Measurements from ENCODE around the gene SCN5A. TPM values are rescaled to one million over a fixed set of nuclear protein-coding genes. Genes with fewer than 3 reads are reported as not detected.

SCN5A gene
- total RNA-seq, 4 donors from 2014 or later, result 0.50 to 1.7 (median 0.81) TPM; not detected in 1

- TF ChIP-seq CTCF (IDR thresholded peaks at IDR 0.05) (peak; percentile 81 to 88 (median 86)), POLR2AphosphoS5 (IDR thresholded peaks at IDR 0.05) (no peak)
- Histone ChIP-seq H3K36me3 (peaks cover 3 to 71% of the 10 kb centered on the region in 2 donors), H3K27me3 (no peaks in the 10 kb centered on the region), H3K27ac (no peak overlapping the region), H3K4me1 (peaks cover 0 to 4% (median 0%) of the 10 kb centered on the region in 3 donors), H3K9me3 (no peaks in the 10 kb centered on the region), H3K4me3 (no peak overlapping the region)
- no peak for ATAC-seq
- WGBS, 2 donors (ENCODE audit: low coverage in 1 of 2), result 0 to 5% methylated on average over 4 to 5 of the region's 5 CpGs
Measured at GRCh38 chr3:38521391-38521987, 128.0 kb downstream of the SCN5A start.

GRCh38 chr3:38519651-38520050 is 129.8 kb downstream of the SCN5A start:
- H3K27ac ChIP-seq, result no peak overlapping the region
- H3K27me3 ChIP-seq, result no peaks in the 10 kb centered on the region
- ATAC-seq, result no peak
- TF ChIP-seq POLR2A (IDR thresholded peaks at IDR 0.05) (no peak), EP300 (IDR thresholded peaks at IDR 0.05) (no peak), POLR2AphosphoS5 (IDR thresholded peaks at IDR 0.05) (no peak)
- no peak overlapping the region for H3K4me3 ChIP-seq
- H3K36me3 ChIP-seq, result peaks cover 3 to 68% of the 10 kb centered on the region in 2 donors
- H3K4me1 ChIP-seq, result peaks cover 0 to 4% (median 0%) of the 10 kb centered on the region in 3 donors
- no peaks in the 10 kb centered on the region for H3K9me3 ChIP-seq
- 50 to 54% methylated on average over 4 to 5 of the region's 5 CpGs for WGBS, 2 donors (ENCODE audit: low coverage in 1 of 2)

- no peak for ATAC-seq
- Histone ChIP-seq H3K4me1 (peaks cover 0 to 4% (median 0%) of the 10 kb centered on the region in 3 donors), H3K36me3 (peaks cover 3 to 68% of the 10 kb centered on the region in 2 donors), H3K27me3 (no peaks in the 10 kb centered on the region), H3K4me3 (no peak overlapping the region), H3K9me3 (no peaks in the 10 kb centered on the region), H3K27ac (no peak overlapping the region)
- no peak for TF ChIP-seq POLR2AphosphoS5 (IDR thresholded peaks at IDR 0.05)
- TF ChIP-seq EP300 (IDR thresholded peaks at IDR 0.05), result no peak
- no peak for TF ChIP-seq POLR2A (IDR thresholded peaks at IDR 0.05)
- TF ChIP-seq CTCF (IDR thresholded peaks at IDR 0.05), result no peak
- WGBS, 2 donors (ENCODE audit: low coverage in 1 of 2), result 33 to 64% methylated on average over 1 of the region's 1 CpG
Measured at GRCh38 chr3:38519000-38519399, 130.5 kb downstream of the SCN5A start.

GRCh38 chr3:38516669-38517068 is 132.8 kb downstream of the SCN5A start:
- WGBS, 2 donors (ENCODE audit: low coverage in 1 of 2), result 91 to 100% methylated on average over 1 of the region's 1 CpG
- peaks cover 0 to 4% (median 0%) of the 10 kb centered on the region in 3 donors for H3K4me1 ChIP-seq
- H3K4me3 ChIP-seq, result no peak overlapping the region
- no peak overlapping the region for H3K27ac ChIP-seq
- H3K36me3 ChIP-seq, result peaks cover 0 to 66% of the 10 kb centered on the region in 2 donors
- no peak for ATAC-seq
- H3K27me3 ChIP-seq, result no peaks in the 10 kb centered on the region
- TF ChIP-seq EP300 (IDR thresholded peaks at IDR 0.05) (no peak), CTCF (IDR thresholded peaks at IDR 0.05) (no peak), POLR2A (IDR thresholded peaks at IDR 0.05) (no peak), POLR2AphosphoS5 (IDR thresholded peaks at IDR 0.05) (no peak)
- no peaks in the 10 kb centered on the region for H3K9me3 ChIP-seq

GRCh38 chr3:38515367-38515766 is 134.1 kb downstream of the SCN5A start:
- no peaks in the 10 kb centered on the region for H3K9me3 ChIP-seq
- no peaks in the 10 kb centered on the region for H3K27me3 ChIP-seq
- no peak overlapping the region for H3K4me3 ChIP-seq
- no peak for ATAC-seq
- peaks cover 0 to 76% of the 10 kb centered on the region in 2 donors for H3K36me3 ChIP-seq
- WGBS, 2 donors (ENCODE audit: low coverage in 1 of 2), result 73 to 100% methylated on average over 1 to 5 of the region's 7 CpGs
- no peaks in the 10 kb centered on the region for H3K4me1 ChIP-seq
- no peak overlapping the region for H3K27ac ChIP-seq
- TF ChIP-seq EP300 (IDR thresholded peaks at IDR 0.05), result no peak
- TF ChIP-seq POLR2A (IDR thresholded peaks at IDR 0.05), result no peak
- no peak for TF ChIP-seq POLR2AphosphoS5 (IDR thresholded peaks at IDR 0.05)
- TF ChIP-seq CTCF (IDR thresholded peaks at IDR 0.05), result no peak
